Ecto neural progenitor cell (in vitro differentiated cells): Measurements from ENCODE around the gene AMH.

Experiments
- DNase-seq: peaks from one replicate; pipeline ENCODE4 v3.0.0-alpha.2; 2018; ENCODE audit warnings: low spot score

Gene AMH

DNA sequence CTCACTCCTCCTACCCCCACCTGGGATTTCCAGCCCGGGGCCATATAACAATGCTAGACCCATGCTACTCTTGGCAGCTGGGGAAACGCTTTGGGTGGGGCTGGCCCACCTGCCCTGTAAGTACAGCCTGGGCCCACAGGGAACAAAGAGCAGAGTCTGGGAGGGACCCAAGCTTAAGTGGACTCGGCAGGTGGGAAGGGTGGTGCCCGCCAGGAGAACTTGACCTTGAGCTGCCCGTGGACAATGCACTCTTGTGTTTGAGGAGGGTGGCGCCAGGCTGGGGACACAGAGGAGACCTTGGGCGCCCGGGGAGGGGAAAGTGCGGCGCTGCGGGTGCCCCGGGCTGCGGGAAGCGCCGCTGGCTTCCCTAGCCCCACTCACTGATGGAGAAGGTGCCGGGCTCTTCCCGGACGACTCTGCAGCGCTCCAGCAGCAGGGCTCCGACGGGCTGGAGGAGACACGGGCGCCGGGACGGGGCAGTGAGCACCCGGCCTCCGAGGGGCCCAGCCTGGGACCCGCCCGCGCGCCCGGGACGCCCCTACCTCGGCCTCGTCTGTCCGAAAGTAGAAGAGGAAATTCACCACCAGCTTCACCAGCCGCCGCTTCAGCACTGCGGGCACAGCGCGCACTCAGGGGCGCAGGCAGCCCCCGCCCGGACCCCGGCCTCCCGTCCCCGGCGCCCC is 13.6 kb upstream of the AMH start:
- no peak for DNase-seq

DNA sequence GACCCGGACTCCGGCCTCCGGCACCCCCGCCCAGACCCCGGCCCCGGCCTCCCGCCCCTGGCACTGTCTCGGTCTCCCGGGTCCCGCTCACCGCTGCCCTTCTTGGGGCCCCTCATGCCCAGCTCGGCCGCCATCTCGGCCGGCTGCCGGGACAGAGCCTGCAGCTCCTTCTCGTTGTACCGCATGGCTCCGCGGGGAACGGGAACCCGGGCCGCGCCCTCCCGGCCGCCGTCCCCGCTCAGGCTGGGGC is 13.1 kb upstream of the AMH start:
- no peak for DNase-seq

DNA sequence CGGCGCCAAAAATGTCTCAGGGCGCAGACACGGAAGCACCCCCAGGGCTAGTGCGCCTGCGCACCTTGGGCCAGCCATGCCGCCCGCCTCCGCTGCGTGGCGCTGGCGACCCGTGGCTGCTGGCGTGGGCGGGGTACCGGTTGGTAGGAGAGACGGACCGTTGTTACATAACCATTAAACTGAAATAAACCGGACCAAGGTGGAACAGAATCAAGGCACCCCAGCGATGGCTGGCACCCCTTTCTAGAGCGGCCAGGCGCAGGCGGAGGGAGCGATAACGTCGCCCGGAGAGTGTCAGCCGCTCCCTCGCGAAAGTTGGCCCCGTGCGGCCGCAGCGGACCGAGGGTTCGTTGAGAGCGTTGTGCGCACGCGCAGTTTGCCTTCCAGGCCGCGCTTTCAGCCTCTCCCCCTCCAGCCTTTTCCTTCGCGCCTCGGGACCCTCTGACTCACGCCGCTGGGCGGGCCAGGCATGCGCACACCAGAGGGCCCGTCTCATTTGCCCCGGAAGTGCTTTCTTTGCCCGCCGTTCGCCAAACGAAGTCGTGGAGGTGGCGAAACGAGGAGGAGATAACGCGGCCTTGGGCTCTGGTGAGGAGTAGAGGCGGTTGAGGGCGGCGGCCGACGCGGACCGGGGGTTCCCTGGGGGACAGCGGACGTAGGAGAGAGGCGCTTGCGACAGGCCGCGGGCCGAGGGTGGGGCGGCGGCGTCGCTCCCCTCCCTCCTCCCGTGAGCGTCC is 12.6 kb upstream of the AMH start, which contains the start of the genes PLEKHJ1 and SF3A2:
TSS of gene PLEKHJ1 (minus strand) at position 16 of the 737 bp plus-strand sequence. CDS start 81 bp downstream, outside the sequence.
TSS of gene SF3A2 (plus strand) at position 511 of the 737 bp plus-strand sequence. CDS start 6,595 bp downstream, outside the sequence.
- DNase-seq = peak; percentile 99

- no peak for DNase-seq
Observed at GRCh38 chr19:2237051-2237868, 11.9 kb upstream of the AMH start.

GRCh38 chr19:2237869-2238153 is 11.3 kb upstream of the AMH start:
- DNase-seq = no peak

DNA sequence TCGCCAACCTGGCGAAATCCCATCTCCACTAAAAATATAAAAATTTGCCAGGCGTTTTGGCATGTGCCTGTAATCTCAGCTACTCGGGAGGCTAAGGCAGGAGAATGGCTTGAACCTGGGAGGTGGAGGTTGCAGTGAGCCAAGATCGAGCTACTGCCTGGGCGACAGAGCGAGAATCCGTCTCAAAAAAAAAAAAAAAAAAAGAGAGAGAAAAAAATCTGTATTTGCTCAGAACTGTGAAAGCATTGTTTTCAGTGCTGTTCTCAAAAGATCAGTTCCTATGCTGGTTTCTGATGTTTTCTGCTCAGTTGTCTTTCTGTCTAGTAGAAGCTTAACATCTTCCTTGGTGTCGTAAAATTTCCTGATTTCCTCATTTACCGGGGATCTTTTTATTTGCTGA is 9.9 kb upstream of the AMH start:
- no peak for DNase-seq

GRCh38 chr19:2239771-2240770 is 9.1 kb upstream of the AMH start:
- no peak for DNase-seq

- no peak for DNase-seq
Observed at GRCh38 chr19:2240881-2241760, 8.0 kb upstream of the AMH start.

GRCh38 chr19:2242092-2242537 is 7.0 kb upstream of the AMH start:
- DNase-seq = no peak

- DNase-seq = no peak
Observed at GRCh38 chr19:2242816-2243215, 6.3 kb upstream of the AMH start.

DNA sequence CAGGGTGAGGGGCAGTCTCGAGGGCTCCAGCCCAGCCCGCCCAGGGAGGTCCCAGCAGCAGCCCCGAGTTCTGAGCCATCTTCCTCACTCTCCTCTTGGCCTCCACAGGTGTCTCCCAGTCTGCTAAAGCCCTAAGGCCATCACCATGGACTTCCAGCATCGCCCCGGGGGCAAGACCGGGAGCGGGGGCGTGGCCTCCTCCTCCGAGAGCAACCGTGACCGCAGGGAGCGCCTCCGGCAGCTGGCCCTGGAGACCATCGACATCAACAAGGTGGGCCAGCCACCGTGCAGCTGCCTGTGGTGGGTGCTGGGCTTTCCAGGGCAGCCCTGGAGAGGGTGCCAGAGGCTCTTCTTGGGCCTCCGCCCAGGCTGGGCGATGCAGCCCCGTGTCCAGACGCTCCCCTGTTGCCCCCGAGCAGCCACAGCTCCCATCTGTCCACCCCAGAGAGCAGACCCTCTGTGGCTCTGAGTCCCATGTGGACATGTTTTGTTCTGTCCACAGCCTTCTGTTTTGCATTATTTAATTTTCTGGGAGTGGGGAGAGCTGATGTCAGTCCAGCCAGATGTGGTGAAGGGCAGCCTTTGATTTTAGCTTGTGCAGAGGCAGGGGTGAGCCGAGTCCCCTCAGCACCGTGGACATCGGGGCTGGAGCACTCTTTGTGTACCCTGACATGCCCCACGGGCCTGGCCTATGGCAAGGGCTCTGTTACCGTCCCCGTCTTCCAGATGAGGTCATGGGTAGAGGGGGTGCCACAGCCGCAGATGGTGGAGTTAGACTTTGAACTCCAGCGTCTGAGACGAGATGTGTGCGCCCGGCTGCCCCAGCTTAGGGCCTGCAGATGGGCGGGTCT is 5.6 kb upstream of the AMH start:
- no peak for DNase-seq

- DNase-seq = no peak
Observed at GRCh38 chr19:2244125-2244411, 5.1 kb upstream of the AMH start.

- no peak for DNase-seq
Observed at GRCh38 chr19:2244486-2244885, 4.6 kb upstream of the AMH start.

- DNase-seq = no peak
Observed at GRCh38 chr19:2245273-2245672, 3.9 kb upstream of the AMH start.

DNA sequence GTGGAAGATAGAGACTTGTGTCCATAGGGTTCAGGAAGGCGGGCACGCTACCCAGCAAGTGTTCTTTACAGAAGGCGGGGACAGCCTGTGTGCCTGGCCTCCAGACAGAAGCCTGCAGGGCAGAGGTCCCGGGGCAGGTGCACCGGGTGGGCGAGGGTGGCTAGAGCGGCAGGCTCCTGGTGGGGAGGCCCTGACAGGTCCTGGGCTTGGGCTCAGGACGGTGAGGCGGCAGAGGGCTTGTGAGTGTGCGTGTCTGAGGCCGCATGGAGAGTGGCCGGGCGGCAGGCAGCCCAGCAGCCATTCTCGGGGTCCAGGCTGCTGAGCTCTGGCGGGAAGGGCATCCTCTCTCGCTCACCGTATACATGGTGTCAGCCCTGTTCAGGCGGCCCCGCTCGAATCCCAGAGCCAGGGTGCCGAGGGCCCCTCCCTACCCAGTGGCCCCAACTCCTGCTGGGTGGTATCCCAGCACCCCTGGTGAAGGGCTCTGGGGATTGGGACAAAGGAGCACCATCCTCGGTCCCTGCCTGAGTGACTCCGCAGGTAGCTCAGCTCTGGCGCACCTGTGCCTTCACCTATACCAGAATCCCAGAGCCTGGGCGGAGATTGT is 3.0 kb upstream of the AMH start:
- no peak for DNase-seq

DNA sequence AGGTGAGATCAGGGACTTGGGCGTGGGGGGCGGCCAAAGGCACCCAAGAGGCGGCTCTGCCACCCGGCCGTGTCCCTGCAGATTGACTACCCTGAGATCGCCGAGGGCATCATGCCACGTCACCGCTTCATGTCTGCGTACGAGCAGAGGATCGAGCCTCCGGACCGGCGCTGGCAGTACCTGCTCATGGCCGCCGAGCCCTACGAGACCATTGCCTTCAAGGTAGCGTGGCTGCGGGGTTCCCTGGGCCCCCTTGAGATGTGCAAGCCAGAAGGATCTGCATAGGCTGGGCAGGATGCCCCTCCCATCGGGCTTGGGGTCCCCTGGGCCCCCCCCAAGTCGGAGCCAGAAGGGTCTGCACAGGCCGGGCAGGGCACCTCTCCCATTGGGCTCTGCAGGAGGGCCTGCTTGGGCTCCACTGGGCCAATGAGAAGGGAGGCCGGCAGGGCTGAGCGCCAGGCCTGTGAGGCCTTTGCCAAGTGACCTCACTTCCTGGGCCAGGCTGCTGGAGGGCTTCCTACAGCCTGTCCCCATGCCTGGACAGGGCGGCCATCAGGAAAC is 2.2 kb upstream of the AMH start:
- no peak for DNase-seq

- DNase-seq = no peak
Observed at GRCh38 chr19:2247433-2248101, 1.6 kb upstream of the AMH start.

GRCh38 chr19:2248136-2249009 is 750 bp upstream of the AMH start:
- no peak for DNase-seq
